Retinal pigment epithelial cell (primary cell): ENCODE data around the gene U2AF2.

Experiments used
- DNase-seq: peaks from one replicate; pipeline ENCODE4 v3.0.0-alpha.2; 2010; ENCODE audit warnings: low read depth
- H3K4me3 ChIP-seq: 2 replicates; pipeline ENCODE4 v1.5.1; 2011; ENCODE audit warnings: mild to moderate bottlenecking, low read length, control low read depth, moderate library complexity
- TF ChIP-seq, protein P1 (sequence below): conservative IDR thresholded peaks from 2 replicates; pipeline ENCODE4 v1.5.1; 2011; ENCODE audit warnings: low read depth, low read length, control low read depth, inconsistent platforms

The U2AF2 gene

DNA sequence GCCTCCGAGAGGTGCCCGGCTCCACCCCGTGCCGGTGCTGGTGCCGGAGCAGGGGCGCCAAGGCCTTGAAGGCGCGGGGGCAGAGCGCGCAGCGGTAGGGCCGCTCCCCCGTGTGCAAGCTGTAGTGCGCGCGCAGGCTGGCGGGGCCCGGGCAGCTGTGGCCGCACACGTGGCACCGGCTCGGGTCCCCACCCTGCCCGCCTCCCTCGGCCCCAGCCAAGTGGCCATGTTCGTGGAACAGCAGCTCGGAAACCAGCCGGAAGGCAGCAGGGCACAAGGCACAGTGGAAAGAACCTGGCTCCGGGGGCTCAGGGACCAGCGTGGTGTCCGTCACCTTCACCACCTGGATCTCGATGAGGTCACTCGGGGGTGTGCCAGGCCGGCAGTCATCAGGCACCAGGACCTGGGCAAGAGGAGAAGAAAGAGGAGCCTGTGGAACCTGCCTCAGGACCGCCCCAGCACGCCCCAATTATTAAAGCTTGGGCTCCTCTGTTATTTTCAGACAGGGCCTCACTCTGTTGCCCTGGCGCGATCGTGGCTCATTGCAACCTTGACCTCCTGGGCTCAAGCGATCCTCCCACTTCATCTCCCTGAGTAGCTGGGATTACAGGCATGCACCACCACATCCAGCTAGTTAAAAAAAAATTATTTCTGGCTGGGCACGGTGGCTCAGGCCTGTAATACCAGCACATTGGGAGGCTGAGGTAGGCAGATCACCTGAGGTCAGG, 32.4 kb upstream of the U2AF2 start:
- H3K4me3 ChIP-seq: no peak overlapping the region
- DNase-seq: no peak
- TF ChIP-seq, protein P1, sequence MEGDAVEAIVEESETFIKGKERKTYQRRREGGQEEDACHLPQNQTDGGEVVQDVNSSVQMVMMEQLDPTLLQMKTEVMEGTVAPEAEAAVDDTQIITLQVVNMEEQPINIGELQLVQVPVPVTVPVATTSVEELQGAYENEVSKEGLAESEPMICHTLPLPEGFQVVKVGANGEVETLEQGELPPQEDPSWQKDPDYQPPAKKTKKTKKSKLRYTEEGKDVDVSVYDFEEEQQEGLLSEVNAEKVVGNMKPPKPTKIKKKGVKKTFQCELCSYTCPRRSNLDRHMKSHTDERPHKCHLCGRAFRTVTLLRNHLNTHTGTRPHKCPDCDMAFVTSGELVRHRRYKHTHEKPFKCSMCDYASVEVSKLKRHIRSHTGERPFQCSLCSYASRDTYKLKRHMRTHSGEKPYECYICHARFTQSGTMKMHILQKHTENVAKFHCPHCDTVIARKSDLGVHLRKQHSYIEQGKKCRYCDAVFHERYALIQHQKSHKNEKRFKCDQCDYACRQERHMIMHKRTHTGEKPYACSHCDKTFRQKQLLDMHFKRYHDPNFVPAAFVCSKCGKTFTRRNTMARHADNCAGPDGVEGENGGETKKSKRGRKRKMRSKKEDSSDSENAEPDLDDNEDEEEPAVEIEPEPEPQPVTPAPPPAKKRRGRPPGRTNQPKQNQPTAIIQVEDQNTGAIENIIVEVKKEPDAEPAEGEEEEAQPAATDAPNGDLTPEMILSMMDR: no peak

DNA sequence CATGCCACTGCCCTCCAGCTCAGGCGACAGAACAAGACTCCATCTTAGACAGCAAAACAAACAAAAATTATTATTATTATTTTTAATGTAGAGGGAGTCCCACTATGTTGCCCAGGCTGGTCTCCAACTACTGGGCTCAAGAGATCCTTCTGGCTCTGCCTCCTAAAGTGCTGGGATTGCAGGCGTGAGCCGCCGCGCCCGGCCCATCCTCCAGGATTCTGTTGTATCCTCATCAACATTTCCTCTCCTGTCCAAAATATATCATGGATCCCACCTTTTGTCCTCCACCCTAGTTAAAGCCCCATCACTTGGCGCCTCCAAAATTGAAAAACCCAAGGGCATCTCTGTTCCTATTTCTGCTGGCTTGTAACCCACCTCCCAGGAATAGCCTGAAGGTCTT, 31.7 kb upstream of the U2AF2 start:
- TF ChIP-seq, protein P1: no peak
- no peak overlapping the region for H3K4me3 ChIP-seq
- no peak for DNase-seq

DNA sequence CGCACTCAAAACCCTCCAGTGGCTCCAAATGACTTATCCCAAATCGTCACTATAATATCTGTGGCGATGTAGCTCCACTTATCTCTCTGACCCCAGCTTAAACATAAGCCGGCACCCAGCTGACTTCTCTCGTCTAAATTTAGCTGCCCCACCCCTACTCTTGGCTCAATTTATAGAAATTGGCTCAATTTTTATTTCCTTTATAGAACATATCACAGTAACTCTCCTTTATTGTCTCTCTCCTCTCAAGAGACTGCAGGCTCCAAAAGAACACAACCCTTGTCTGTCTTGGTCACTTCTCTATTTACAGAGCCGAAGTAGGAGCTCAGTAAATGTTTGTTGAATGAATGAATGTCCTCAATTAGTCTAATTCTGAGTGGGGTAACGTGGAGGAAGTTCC, 31.3 kb upstream of the U2AF2 start:
- H3K4me3 ChIP-seq: peak overlapping the region; percentile 40
- no peak for DNase-seq

DNA sequence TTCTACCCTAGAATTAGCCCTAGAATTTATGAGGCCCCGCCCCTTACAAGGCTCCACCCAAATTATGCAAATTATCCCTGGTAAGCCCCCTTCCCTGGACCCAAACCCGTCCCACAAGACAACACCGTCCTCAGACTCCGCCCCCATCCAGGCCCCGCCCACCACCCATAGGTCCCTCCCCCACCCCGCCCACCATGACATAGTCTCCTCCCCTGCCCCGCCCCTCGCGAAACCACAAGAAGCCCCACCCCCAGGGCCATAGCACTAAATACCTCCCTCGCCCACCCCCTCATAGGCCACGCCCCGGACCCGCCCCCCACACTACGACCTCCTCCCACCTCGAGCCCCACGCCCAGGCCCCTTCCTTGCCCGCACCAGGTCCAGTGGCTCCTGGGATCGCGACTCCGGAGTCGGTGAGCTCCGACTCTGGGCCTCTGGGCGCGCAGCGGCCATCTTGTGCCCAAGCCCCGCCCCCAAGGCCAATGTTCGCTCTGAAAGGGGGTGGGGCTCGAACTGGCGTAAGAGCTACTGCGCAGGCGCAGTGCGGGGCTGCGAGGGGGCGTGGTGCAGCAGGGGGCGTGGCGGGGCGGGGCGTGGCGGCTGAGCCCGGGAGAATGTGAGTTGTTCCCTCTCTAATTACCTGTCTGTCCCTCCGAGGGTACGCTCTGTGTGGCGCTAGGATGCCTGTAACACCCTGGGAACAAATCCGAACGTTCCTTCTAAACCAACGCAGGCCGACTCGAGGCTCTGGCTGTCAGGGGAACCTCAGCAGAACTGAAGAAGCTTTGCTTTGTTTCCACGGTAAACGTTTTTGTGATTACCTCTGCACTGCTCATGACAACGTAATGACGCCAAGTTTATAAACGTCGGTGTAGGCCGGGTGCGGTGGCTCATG, 30.5 kb upstream of the U2AF2 start, which contains the start of gene ZNF784:
ZNF784 (minus strand) TSS at position 458 of the 895 bp plus-strand sequence; CDS start at position 453, 5 bp downstream.
- peak; percentile 45 for DNase-seq
- TF ChIP-seq, protein P1: no peak
- peak within 1 kb of the TSS; percentile 67 for H3K4me3 ChIP-seq

More for the DNA sequence above, 31.3 kb upstream of the U2AF2 start:
- TF ChIP-seq, protein P1: no peak

DNA sequence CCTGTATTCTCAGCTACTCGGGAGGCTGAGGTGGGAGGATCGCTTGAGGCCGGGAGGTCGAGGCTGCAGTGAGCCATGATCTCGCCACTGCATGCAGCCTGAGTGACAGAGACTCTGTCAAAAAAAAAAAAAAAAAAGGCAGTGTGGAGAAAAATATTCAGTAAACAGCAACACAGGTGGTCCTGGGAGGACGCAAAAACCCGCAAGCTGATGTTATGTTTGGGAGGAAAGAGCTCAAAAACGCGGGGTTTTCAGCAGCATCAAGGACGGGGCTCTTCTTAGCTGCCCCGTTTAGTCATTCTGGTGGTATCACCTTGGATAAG, 29.9 kb upstream of the U2AF2 start:
- H3K4me3 ChIP-seq: peak overlapping the region; percentile 67
- TF ChIP-seq, protein P1: no peak
- DNase-seq: no peak

DNA sequence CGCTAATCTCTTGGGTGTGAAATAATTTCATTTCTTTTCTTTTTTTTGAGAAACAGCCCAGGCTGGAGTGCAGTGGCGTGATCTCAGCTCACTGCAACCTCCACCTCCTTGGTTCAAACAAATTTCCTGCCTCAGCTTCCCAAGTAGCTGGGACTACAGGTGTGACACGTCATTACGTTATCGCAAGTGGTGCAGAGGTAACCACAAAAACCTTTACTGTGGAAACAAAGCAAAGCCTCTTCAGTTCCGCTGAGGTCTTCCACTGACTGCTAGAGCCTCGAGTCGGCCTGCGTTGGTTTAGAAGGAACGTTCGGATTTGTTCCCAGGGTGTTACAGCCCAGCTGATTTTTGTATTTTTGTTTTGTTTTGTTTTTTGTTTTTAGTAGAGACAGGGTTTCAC, 28.5 kb upstream of the U2AF2 start:
- no peak for DNase-seq
- TF ChIP-seq, protein P1: no peak
- H3K4me3 ChIP-seq: no peak overlapping the region
